Stomach (tissue), 4 donors: ENCODE data around the gene ESD.

Experiments used
- POLR2AphosphoS5 ChIP-seq, 3 donors: sonication (generic); formaldehyde crosslinking; IDR thresholded peaks; one replicate each; pipeline ENCODE4 v1.6.1; 2016; ENCODE audit warnings: antibody characterized with exemption in 3 of 3
- TF ChIP-seq, protein P1 (sequence below), 7 experiments: fragments of 450-650 bp in 4 of 7; fragments of 200-600 bp in 3 of 7; sonication (generic) in 3 of 7; IDR thresholded peaks; one replicate each; pipeline ENCODE4 v1.5.1; 2016 to 2019; ENCODE audit warnings: antibody characterized with exemption in 7 of 7, control low read depth in 2 of 7, mild to moderate bottlenecking in 1 of 7

GRCh38 chr13:46757640-46758039 lies 39.3 kb downstream of the ESD start:
- TF ChIP-seq POLR2AphosphoS5 (IDR thresholded peaks at IDR 0.05): no peak
- TF ChIP-seq, protein P1, sequence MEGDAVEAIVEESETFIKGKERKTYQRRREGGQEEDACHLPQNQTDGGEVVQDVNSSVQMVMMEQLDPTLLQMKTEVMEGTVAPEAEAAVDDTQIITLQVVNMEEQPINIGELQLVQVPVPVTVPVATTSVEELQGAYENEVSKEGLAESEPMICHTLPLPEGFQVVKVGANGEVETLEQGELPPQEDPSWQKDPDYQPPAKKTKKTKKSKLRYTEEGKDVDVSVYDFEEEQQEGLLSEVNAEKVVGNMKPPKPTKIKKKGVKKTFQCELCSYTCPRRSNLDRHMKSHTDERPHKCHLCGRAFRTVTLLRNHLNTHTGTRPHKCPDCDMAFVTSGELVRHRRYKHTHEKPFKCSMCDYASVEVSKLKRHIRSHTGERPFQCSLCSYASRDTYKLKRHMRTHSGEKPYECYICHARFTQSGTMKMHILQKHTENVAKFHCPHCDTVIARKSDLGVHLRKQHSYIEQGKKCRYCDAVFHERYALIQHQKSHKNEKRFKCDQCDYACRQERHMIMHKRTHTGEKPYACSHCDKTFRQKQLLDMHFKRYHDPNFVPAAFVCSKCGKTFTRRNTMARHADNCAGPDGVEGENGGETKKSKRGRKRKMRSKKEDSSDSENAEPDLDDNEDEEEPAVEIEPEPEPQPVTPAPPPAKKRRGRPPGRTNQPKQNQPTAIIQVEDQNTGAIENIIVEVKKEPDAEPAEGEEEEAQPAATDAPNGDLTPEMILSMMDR (IDR thresholded peaks at IDR 0.05): no peak
